ENCODE measurements around the gene CELSR2. TPM values are rescaled to one million over a fixed set of nuclear protein-coding genes. Genes with fewer than 3 reads are reported as not detected.
"Not testable (repeated sequence)": the region's sequence is repeated elsewhere in the genome, so short reads cannot be mapped to it uniquely, and the experiment has no call there.

Gene CELSR2
- polyA plus RNA-seq, 2 donors: 17.4 to 19.4 TPM

DNA sequence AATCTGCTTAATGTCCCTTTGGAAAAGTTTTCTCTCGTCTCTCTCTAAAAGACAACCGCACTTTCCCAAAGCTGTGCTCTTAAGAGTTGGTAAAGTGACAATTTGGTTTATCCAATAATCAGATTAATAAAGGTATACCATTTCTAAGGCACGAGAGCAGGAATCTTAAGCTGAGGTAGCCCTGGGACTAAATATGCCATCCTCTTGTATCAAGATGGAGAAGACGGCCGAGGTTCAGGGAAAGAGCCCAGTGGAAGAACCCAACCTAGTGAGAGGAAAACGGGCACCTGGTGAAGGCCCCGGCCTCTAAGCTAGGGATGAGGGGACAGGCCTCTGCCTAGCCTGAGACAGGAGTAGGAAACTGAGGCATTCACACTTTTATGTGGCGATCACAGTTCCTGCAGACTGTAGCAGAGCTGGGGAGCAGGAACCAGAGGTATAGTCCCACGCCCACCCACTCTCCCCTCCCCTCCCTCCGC lies 36.0 kb upstream of the CELSR2 start:
- Histone ChIP-seq H3K36me3 (ENCODE audit: control insufficient read depth in 2 of 2, insufficient read depth in 2 of 2, low read length in 1 of 2) (peaks cover 0 to under 1% of the 10 kb centered on the region in 2 donors), H3K27me3 (ENCODE audit: control insufficient read depth in 1 of 2, insufficient read depth in 2 of 2, low read length in 2 of 2) (no peaks in the 10 kb centered on the region), H3K4me3 (ENCODE audit: low read depth in 1 of 2, low read length in 2 of 2) (peak overlapping the region; percentile 86), H3K4me1 (ENCODE audit: control insufficient read depth in 2 of 2, insufficient read depth in 2 of 2, low read length in 1 of 2) (peaks cover 0 to 9% of the 10 kb centered on the region in 2 donors), H3K9me3 (ENCODE audit: control insufficient read depth in 2 of 2, insufficient read depth in 1 of 2, low read depth in 1 of 2, low read length in 1 of 2) (no peaks in the 10 kb centered on the region), H3K27ac (ENCODE audit: low read depth in 2 of 2, low read length in 1 of 2) (peak overlapping the region; percentile 67 to 98)
- 30 to 36% methylated on average over 8 to 10 of the region's 10 CpGs for WGBS, 2 donors

DNA sequence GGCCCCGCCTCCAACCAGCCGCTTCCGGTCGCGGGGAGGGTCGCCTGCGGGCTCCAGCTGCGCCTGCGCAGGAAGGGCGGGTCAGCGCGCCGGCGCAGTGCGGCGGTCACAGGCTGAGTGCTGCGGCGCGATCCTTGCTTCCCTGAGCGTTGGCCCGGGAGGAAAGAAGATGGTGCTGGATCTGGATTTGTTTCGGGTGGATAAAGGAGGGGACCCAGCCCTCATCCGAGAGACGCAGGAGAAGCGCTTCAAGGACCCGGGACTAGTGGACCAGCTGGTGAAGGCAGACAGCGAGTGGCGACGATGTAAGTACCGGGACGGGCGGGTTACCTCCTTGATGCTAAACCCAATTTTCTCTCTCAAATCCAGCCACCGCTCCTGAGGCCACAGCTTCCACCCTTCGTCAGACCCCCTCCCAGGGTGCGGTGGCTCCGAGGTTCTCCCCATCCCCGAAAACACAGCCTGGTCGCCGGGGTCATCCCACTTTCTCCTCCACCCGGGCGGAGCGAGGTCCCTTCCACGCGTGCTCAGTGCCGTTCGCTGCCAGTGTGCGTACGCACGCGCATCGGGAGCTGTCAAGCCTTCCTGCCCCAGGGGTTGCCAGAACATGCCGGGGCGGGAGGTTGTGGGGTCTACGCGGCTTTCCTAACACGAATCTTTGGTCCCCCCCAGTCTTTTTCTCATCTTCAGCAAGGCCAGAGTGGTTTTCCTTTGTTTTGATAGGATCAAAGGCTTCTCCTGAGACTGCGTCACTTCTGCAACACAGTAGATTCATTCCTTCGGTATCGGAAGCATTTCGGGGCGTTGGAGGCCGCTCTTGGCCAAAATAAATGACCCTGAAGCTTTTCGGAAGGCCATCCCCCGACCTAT lies 35.3 kb upstream of the CELSR2 start, which contains the start of gene SARS1:
Gene SARS1 (plus strand): TSS at position 95 of the 870 bp plus-strand sequence. CDS start 75 bp downstream, at position 170.
- peaks cover 0 to 12% of the 10 kb centered on the region in 2 donors for H3K4me1 ChIP-seq (ENCODE audit: control insufficient read depth in 2 of 2, insufficient read depth in 2 of 2, low read length in 1 of 2)
- peaks cover 0 to 3% of the 10 kb centered on the region in 2 donors for H3K36me3 ChIP-seq (ENCODE audit: control insufficient read depth in 2 of 2, insufficient read depth in 2 of 2, low read length in 1 of 2)
- H3K4me3 ChIP-seq (ENCODE audit: low read depth in 1 of 2, low read length in 2 of 2): peak within 1 kb of the TSS; percentile 86
- WGBS, 2 donors: 0% methylated on average over 59 to 64 of the region's 64 CpGs
- no peaks in the 10 kb centered on the region for H3K27me3 ChIP-seq (ENCODE audit: control insufficient read depth in 1 of 2, insufficient read depth in 2 of 2, low read length in 2 of 2)
- no peaks in the 10 kb centered on the region for H3K9me3 ChIP-seq (ENCODE audit: control insufficient read depth in 2 of 2, insufficient read depth in 1 of 2, low read depth in 1 of 2, low read length in 1 of 2)
- H3K27ac ChIP-seq (ENCODE audit: low read depth in 2 of 2, low read length in 1 of 2): peak within 1 kb of the TSS; percentile 67 to 98

DNA sequence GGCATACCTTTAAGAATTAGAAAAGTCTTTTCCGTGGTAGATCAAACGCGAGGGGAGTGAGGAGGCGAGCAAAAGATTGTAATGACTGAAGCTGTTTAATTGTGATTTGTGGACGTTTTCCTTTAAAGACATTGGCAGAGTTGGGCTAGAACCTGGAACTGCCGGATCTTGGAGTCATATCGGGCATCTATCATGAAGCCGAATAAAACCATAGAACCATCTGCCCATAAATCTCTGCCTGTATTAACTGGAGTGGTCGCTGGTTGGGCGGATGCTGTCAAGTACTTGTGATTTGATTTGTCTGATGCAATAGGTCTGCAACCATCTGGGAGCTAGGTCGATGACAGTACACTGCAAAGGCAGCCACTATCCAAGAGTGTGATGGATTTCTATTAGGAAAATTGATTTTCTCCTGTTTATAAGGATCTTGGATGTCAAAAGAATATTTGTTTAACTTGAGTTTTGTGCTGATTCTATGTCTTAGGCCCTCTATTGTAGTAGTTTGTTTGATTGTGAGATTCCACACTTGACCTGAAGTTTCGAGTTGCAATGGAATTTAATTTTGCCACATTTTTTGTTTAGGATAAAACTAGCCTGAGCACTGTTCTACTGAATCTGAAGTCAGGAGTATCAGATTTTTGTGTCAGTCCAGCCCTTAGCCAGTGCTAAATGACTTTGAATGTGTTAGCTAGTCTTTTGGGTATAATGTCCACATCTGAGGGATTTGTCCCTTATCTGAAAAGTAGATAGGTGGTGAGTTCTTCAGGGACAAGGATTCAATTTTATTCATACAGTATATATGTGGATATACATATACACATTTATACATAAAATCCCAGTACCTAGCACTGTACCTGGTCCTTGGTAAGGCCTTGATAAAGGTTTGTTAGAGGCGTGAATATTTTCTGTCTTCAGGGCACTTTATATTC lies 34.4 kb upstream of the CELSR2 start:
- Histone ChIP-seq H3K4me3 (ENCODE audit: low read depth in 1 of 2, low read length in 2 of 2) (peak overlapping the region; percentile 86), H3K9me3 (ENCODE audit: control insufficient read depth in 2 of 2, insufficient read depth in 1 of 2, low read depth in 1 of 2, low read length in 1 of 2) (no peaks in the 10 kb centered on the region), H3K27me3 (ENCODE audit: control insufficient read depth in 1 of 2, insufficient read depth in 2 of 2, low read length in 2 of 2) (no peaks in the 10 kb centered on the region), H3K27ac (ENCODE audit: low read depth in 2 of 2, low read length in 1 of 2) (peak overlapping the region; percentile 67 to 98), H3K36me3 (ENCODE audit: control insufficient read depth in 2 of 2, insufficient read depth in 2 of 2, low read length in 1 of 2) (peaks cover 0 to 3% of the 10 kb centered on the region in 2 donors), H3K4me1 (ENCODE audit: control insufficient read depth in 2 of 2, insufficient read depth in 2 of 2, low read length in 1 of 2) (peaks cover 0 to 10% of the 10 kb centered on the region in 2 donors)
- WGBS, 2 donors: 9 to 11% methylated on average over 13 of the region's 13 CpGs

DNA sequence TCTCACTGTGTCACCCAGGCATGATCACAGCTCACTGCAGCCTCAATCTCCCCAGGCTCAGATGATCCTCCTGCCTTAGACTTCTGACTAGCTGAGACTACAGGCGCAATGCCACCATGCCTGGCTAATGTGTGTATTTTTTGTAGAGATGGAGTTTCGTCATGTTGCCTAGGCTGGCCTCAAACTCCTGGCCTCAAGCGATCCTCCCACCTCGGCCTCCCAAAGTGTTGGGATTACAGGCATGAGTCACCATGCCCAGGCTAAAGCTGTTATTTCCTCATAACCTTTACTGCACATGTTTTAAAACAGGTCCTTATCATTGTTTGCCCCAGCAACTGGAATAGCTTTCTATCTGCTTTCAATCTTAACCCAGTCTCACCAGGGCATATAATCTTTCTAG lies 32.7 kb upstream of the CELSR2 start:
- 83 to 87% methylated on average over 4 of the region's 4 CpGs for WGBS, 2 donors
- Histone ChIP-seq H3K27me3 (ENCODE audit: control insufficient read depth in 1 of 2, insufficient read depth in 2 of 2, low read length in 2 of 2) (no peaks in the 10 kb centered on the region), H3K4me1 (ENCODE audit: control insufficient read depth in 2 of 2, insufficient read depth in 2 of 2, low read length in 1 of 2) (peaks cover 0 to 4% of the 10 kb centered on the region in 2 donors), H3K27ac (ENCODE audit: low read depth in 2 of 2, low read length in 1 of 2) (peak overlapping the region in 1 of 2 donors; percentile 31), H3K36me3 (ENCODE audit: control insufficient read depth in 2 of 2, insufficient read depth in 2 of 2, low read length in 1 of 2) (peaks cover 0 to 3% of the 10 kb centered on the region in 2 donors), H3K9me3 (ENCODE audit: control insufficient read depth in 2 of 2, insufficient read depth in 1 of 2, low read depth in 1 of 2, low read length in 1 of 2) (no peaks in the 10 kb centered on the region), H3K4me3 (ENCODE audit: low read depth in 1 of 2, low read length in 2 of 2) (no peak overlapping the region)

DNA sequence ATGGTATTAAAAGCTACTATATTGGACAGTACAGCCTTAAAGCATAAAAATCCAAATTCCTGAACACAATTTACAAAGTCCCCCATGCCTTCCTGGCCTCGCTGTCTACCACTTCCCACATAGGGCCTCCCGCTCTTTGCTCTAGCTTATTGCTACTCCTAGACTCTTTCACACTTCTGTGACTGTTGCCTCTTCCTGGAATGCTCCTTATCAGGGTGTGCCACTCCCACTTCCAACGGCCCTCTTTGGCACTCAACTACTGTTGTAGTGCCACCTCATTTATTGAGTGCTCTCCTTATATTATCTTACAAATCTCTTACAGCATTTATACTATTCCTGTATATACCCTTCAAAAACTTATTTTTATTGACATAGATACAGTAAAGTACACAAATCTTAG lies 30.8 kb upstream of the CELSR2 start:
- WGBS, 2 donors: 70 to 72% methylated on average over 3 of the region's 3 CpGs
- Histone ChIP-seq H3K4me1 (ENCODE audit: control insufficient read depth in 2 of 2, insufficient read depth in 2 of 2, low read length in 1 of 2) (peaks cover 0 to 3% of the 10 kb centered on the region in 2 donors), H3K27ac (ENCODE audit: low read depth in 2 of 2, low read length in 1 of 2) (no peak overlapping the region), H3K36me3 (ENCODE audit: control insufficient read depth in 2 of 2, insufficient read depth in 2 of 2, low read length in 1 of 2) (peaks cover 0 to 3% of the 10 kb centered on the region in 2 donors), H3K4me3 (ENCODE audit: low read depth in 1 of 2, low read length in 2 of 2) (no peak overlapping the region), H3K9me3 (ENCODE audit: control insufficient read depth in 2 of 2, insufficient read depth in 1 of 2, low read depth in 1 of 2, low read length in 1 of 2) (no peaks in the 10 kb centered on the region), H3K27me3 (ENCODE audit: control insufficient read depth in 1 of 2, insufficient read depth in 2 of 2, low read length in 2 of 2) (no peaks in the 10 kb centered on the region)

DNA sequence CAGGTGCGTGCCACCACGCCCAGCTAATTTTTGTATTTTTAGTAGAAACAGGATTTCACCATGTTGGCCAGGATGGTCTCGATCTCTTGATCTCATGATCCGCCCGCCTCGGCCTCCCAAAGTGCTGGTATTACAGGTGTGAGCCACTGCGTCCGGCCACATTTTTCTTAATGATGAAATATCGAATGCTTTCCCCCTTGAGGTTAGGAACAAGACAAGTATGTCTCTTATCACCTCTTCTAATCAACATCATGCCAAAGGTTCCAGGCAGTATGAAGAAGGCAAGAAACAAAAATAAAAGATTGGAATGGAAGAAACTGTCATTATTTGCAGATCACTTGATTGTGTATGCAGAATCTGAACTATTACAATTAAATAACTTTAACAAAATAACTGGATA lies 28.1 kb upstream of the CELSR2 start:
- H3K9me3 ChIP-seq (ENCODE audit: control insufficient read depth in 2 of 2, insufficient read depth in 1 of 2, low read depth in 1 of 2, low read length in 1 of 2); H3K27ac ChIP-seq (ENCODE audit: low read depth in 2 of 2, low read length in 1 of 2); H3K4me1 ChIP-seq (ENCODE audit: control insufficient read depth in 2 of 2, insufficient read depth in 2 of 2, low read length in 1 of 2); H3K36me3 ChIP-seq (ENCODE audit: control insufficient read depth in 2 of 2, insufficient read depth in 2 of 2, low read length in 1 of 2); H3K4me3 ChIP-seq (ENCODE audit: low read depth in 1 of 2, low read length in 2 of 2); H3K27me3 ChIP-seq (ENCODE audit: control insufficient read depth in 1 of 2, insufficient read depth in 2 of 2, low read length in 2 of 2): not testable (repeated sequence)
- WGBS, 2 donors: 96 to 99% methylated on average over 8 to 9 of the region's 9 CpGs

DNA sequence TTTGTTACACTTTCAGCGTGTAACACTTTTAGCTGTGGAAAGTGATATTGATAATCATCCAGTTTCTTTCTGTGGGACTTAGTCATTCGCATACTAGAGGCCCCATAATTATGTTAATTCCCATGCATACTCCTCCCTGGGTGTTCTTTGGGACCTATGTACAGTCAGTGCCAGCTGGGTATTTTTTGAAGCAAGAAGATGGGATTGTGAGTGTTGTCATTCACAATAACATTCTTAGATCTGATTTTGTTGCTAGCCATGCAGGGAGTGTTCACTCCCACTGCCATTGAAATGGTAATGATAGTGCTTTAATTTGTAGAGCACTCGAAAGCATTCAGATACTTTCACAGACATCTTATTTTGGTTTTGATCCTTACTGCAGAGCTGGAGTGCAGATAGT lies 24.0 kb upstream of the CELSR2 start:
- Histone ChIP-seq H3K9me3 (ENCODE audit: control insufficient read depth in 2 of 2, insufficient read depth in 1 of 2, low read depth in 1 of 2, low read length in 1 of 2) (no peaks in the 10 kb centered on the region), H3K27ac (ENCODE audit: low read depth in 2 of 2, low read length in 1 of 2) (no peak overlapping the region), H3K36me3 (ENCODE audit: control insufficient read depth in 2 of 2, insufficient read depth in 2 of 2, low read length in 1 of 2) (peaks cover 10 to 13% of the 10 kb centered on the region in 2 donors), H3K4me3 (ENCODE audit: low read depth in 1 of 2, low read length in 2 of 2) (no peak overlapping the region), H3K27me3 (ENCODE audit: control insufficient read depth in 1 of 2, insufficient read depth in 2 of 2, low read length in 2 of 2) (no peaks in the 10 kb centered on the region), H3K4me1 (ENCODE audit: control insufficient read depth in 2 of 2, insufficient read depth in 2 of 2, low read length in 1 of 2) (no peaks in the 10 kb centered on the region)
- 84 to 90% methylated on average over 3 of the region's 3 CpGs for WGBS, 2 donors

DNA sequence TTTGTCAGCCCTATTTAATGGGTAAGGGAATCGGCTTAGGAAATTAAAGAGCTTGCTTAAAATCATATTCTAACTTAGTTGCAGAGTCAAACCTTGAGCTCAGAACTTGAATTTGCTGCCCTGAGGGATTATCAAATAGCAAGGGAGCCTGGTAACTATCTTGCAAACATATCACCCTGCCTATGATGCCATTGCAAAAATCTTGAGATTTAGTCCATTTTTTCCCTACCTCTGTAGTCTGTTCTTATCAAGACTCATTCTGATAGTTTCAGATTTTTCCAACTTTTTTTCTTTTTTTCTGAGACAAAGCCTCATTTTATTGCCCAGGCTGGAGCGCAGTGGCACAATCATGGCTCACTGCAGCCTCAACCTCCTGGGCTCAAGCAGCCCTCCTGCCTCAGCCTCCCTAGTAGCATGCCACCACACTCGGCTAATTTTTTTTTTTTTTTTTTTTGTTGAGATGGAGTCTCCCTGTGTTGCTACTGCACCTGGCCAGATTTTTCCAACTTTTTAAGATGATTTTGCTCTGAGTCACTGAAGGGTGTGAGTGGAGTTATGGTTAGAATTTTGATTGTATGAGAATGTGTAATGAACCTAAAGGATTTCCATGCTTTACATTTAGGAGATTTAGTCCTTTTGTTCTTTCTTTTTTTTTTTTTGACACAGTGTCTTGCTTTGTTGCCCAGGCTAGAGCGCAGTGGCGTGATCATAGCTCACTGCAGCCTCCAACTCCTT lies 23.5 kb upstream of the CELSR2 start:
- H3K4me3 ChIP-seq (ENCODE audit: low read depth in 1 of 2, low read length in 2 of 2): no peak overlapping the region
- H3K9me3 ChIP-seq (ENCODE audit: control insufficient read depth in 2 of 2, insufficient read depth in 1 of 2, low read depth in 1 of 2, low read length in 1 of 2): no peaks in the 10 kb centered on the region
- WGBS, 2 donors: 86 to 92% methylated on average over 5 of the region's 5 CpGs
- no peaks in the 10 kb centered on the region for H3K4me1 ChIP-seq (ENCODE audit: control insufficient read depth in 2 of 2, insufficient read depth in 2 of 2, low read length in 1 of 2)
- peaks cover 13 to 15% of the 10 kb centered on the region in 2 donors for H3K36me3 ChIP-seq (ENCODE audit: control insufficient read depth in 2 of 2, insufficient read depth in 2 of 2, low read length in 1 of 2)
- H3K27ac ChIP-seq (ENCODE audit: low read depth in 2 of 2, low read length in 1 of 2): no peak overlapping the region
- no peaks in the 10 kb centered on the region for H3K27me3 ChIP-seq (ENCODE audit: control insufficient read depth in 1 of 2, insufficient read depth in 2 of 2, low read length in 2 of 2)

DNA sequence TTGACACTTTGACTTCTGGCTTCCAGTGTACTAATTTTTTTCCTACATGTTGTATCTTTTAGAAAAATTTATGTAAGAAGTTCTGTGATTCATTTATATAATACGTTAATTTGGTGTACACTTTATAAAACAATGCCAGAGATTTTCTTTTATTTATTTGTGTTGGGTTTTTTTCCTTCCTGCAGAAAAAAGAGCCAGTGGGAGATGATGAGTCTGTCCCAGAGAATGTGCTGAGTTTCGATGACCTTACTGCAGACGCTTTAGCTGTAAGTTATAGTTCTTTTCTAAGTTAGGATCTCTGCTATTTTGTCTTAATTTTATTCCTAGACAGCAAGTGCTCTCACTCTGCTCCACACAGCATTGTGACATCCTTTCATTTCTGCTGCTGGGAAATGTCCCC lies 21.2 kb upstream of the CELSR2 start:
- WGBS, 2 donors: 79 to 87% methylated on average over 3 of the region's 3 CpGs
- Histone ChIP-seq H3K36me3 (ENCODE audit: control insufficient read depth in 2 of 2, insufficient read depth in 2 of 2, low read length in 1 of 2) (peaks cover 27 to 31% of the 10 kb centered on the region in 2 donors), H3K27ac (ENCODE audit: low read depth in 2 of 2, low read length in 1 of 2) (no peak overlapping the region), H3K4me1 (ENCODE audit: control insufficient read depth in 2 of 2, insufficient read depth in 2 of 2, low read length in 1 of 2) (no peaks in the 10 kb centered on the region), H3K4me3 (ENCODE audit: low read depth in 1 of 2, low read length in 2 of 2) (no peak overlapping the region), H3K27me3 (ENCODE audit: control insufficient read depth in 1 of 2, insufficient read depth in 2 of 2, low read length in 2 of 2) (no peaks in the 10 kb centered on the region), H3K9me3 (ENCODE audit: control insufficient read depth in 2 of 2, insufficient read depth in 1 of 2, low read depth in 1 of 2, low read length in 1 of 2) (no peaks in the 10 kb centered on the region)
